GM21723 (cell line): ENCODE data around the gene ST8SIA6.
"Not testable (repeated sequence)": the region's sequence is repeated elsewhere in the genome, so short reads cannot be mapped to it uniquely, and the experiment has no call there.

ENCODE experiments used
- ATAC-seq: cut with Tn5 transposase; IDR thresholded peaks from one replicate; pipeline ENCODE4 v1.9.1; 2021; ENCODE audit warnings: mild to moderate bottlenecking, moderate library complexity; ENCODE audit not compliant: unreplicated experiment

ST8SIA6 gene

DNA sequence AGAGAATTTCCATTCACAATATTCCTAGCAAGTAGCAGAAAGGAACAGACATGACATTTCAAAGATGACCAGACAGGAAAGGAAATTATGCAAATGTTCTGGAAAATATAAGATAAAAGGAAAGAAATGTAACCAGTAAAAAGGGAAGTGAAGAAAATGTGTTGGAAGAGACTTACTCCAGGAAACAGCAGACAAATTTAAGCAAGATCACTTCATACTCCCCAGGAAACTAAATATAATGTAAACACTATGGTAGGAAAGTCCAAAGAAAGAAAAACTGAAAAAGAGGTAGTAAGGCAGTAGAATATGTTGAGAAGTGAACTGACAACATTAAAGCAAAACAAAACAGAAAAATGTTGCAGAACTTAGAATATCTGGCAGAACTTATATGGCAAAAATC is 6.4 kb upstream of the ST8SIA6 start:
- no peak for ATAC-seq

DNA sequence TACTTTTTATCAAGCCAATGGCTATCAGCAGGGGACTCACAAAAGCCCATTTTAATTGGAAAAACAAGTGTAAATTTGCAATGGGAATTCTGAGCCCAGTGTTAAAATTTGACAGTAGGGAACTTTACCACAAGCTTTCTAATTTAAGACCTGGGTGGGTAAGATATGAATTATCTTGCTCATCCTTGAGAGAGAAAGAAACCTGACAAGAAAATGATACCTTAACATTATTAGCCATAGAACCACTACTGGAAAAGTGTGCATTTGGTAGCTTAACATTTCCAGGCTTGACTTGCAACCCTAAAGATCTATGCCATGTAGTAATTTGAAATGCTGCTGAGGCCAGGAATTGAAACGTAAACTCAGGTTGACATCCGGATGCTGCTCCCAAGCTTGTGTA is 2.7 kb upstream of the ST8SIA6 start:
- no peak for ATAC-seq

DNA sequence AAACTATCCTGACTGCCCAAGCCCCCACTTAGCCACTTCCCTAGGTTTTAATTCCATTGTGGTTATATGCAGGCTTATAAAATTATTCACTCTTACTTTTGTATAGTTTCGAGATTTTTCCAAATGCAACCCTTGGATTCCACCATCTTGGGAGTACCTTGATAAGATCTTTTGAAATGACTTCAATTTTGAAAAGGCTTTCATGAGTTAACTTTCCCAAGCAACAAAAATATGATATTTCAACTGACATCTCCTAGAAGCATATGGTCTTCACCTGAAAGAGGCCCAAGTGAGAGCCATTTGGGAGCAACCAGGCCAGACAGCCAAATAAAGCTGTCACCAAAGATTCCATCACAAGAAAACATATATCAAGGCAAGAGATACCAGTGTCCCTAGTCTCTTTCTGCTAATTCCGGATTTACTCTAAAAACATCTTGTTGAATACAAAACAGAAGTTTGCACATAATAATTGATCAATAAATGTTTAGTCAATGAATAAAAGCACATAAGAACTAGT is 1.7 kb upstream of the ST8SIA6 start:
- ATAC-seq: no peak

DNA sequence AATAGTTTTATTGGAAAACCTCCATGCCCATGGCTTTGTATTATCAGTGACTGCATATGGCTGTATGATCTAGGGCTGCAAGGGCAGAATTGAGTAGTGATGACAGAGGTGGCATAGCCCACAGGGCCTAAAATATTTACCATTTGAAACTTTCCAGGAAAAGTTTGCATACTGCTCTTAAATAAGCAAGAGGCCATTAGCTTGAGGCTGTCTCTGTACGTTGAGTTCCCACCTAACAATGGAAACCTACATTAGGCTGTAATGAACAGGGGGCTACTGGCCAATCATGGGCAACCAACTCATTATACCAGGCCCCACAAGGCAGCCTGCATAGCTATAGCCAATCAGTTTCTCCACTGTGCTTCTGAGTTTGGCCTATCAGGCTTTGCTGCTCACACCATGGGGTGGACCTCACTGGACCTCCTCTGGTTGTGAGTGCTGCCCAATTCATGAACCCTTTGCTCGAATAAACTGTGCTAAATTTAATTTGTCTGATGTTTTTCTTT is 673 bp upstream of the ST8SIA6 start:
- no peak for ATAC-seq

DNA sequence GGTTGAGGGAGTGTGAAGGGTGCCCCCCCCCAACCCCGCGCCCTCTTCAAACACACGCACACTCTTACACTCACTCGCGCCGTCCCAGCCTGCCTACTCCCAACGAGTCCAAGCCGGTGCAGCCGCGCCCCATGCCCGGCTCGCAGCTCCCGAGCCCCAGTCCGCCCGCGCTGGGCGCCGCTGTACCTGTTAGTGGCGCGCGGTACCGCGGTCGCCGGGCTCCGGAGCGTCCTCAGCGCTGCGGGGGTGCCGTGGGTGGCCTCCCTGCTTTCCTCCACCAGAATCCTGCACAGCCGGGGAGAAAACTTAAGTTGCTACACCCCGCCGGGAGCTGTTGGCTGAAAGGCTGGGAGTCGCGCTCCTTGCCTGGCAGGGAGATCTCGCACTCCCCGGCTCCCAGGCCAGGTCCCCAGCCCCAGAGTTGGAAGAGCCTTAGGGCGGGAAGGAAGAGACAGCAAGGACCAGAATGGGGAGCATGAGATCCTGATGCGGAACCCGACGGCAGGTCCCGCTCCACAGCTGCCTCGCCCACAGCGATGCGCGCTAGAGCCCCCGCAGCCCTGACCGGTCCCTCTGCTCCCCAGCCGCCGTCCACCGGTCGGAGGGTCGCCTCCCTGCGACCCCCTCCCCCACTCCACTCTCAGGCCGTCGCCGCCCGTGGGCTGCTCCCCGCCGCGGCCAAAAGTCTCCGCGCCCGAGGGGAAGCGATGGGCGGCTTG is 863 bp downstream of the ST8SIA6 start:
- peak; percentile 49 for ATAC-seq

DNA sequence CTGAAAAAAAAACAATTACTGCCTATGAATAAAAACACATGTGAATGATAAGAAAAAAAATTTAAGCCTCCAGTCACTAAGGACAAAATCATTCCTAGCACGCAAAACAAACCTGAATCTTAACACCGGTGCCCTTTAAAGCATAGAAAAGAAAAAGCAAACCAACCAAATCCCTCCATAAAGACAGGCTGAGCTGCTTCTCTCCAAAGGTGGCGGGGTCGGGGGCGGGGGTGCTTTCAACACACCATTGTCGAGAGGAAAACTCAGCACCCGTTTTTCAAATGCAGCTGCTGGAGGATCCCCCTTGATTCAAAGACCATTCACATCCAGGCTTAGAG is 1.4 kb downstream of the ST8SIA6 start:
- no peak for ATAC-seq

DNA sequence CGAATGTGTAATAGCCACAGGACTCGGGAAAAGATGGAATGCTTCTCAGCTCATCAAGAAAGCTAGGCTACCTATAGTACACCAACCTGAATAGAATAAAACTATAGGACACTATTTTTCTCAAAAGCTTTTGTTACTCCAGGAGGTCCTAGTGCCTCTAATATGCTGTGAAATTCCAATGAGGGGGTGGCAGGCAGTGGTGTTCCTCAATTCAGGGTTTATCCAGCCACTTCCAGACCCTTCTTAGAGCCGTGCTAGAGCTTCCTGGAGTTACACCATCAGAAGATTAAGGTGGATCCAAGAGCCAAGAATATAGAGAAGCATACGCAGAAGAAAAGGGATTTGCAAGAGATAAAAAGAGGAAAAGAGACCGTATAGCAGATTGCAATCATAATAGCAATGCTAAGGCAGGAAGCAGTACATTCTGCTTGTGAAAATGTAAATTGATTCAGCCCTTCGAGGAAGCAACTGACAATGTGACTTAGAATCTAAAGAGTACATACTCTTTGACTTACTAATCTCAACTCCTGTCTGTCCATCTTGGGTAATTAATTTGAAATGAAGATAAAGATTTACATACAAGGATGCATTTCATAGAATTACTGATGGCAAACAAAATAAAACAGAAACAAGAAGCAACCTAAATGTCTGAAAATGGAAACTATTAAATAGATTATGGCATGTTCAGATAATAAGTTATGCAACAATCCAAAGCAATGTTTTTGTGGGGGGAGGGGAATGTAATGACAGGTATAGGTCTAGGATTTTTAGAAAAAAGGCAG is 2.1 kb downstream of the ST8SIA6 start:
- ATAC-seq: no peak

DNA sequence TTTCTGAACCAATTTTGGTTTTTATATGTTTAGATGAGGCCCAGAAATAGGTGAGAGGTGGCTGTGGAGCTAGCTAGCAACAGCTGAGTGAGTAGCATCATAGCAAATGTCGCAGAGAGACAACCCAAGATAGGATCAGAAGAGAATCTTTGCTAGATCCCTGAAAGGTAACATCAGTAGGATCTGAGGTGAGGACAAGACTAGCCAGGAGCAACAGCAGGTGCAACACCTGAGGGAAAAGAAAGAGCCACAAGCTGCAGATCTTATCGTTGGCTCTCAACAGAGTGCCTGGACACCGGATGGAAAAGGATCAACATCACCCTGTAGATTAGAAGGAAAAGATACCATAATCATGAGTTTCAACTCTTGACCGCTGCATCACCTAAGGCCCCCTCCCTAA is 4.4 kb downstream of the ST8SIA6 start:
- ATAC-seq: no peak

DNA sequence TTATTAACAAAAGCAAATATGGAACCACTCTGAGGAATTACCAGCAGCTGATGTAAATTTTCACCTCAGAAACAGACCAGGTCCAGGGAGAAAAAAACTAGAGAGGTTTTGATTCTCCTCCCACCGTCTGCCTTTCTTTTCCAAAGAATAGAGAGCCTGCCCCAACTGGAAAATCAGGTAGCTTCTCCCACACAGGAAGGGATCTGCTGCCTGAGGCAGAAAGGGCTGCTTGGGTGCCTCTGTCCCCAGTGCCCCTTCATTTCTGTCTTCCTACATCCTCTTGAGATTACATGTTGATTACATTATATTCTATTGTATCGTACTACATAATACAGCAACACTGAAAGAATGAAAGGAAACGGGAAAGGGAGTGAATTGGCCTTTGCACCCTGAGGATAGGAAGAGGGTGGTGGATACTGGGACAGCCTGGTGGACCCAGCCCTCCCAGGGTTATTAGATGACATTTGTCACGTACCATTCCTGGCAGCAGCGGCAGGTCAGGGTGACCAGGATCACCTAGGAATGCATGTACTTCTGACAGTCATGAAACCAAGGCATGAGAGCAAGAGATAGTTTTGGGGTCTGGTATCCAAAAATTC is 8.9 kb downstream of the ST8SIA6 start:
- no peak for ATAC-seq

DNA sequence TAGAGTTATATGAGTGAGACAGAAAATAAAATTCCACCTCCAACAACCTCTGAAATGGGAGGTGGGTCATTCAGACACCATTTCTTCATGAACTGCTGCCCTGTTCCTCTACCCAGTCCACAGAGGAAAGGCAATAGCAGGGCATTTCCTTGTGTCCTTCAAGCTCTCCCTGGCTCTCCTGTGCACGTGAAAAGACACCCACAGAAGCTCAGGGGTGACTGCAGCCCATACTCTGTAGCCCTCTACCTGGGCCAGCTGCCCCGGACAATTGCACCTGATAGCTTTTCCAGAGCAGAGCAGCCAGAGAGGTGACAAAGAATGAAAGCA is 10.0 kb downstream of the ST8SIA6 start:
- no peak for ATAC-seq

DNA sequence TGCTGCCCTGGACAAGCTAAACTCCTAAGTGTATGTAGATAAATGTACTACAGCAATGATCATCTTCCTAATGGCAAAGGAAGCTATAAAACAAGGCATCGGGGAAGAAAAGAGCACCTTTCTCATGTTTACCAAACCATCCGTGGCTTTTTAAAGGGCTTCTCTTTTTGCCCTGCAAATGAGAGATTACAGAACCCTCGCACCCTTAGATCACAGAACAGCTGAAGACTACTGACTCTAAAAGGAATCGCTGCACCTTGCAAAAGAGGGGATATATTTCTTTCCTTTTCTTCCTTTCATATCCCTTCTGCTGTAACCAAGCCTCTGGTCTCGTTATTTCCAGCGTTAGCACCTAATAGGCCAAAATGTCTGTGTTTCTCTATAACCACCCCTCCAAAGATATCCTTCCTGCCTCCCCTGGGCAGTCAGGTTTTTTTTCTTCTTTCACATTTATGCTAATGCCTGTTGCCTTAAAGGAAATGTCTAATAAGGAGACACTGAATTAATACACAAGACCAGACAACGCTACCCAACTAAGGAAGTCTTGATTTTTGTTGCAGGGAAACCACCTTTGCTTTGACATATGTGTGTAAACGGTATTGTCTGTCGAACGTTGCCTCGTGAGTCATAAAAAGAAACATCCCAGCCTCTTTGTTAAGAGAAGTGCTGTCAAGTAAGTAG is 10.5 kb downstream of the ST8SIA6 start:
- ATAC-seq: peak; percentile 96

DNA sequence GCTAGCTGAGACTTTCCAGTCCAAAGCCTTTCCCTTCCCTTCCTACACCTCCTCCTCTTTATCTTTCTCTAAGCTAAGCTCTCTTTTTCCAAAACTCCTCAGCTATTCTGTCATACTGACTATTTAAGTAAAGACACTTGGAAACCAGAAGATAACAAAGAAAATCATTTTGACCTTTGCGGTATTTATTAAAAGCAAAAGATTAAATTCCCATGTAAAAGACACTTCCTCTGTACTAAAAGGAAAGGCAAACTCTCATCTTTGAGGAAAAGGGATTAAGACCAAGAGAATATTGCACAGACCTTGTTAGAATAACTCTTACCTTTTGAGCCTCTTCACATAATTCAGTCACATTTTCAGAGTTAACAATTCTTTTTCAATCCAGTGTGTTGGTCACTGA is 15.8 kb downstream of the ST8SIA6 start:
- ATAC-seq: no peak

DNA sequence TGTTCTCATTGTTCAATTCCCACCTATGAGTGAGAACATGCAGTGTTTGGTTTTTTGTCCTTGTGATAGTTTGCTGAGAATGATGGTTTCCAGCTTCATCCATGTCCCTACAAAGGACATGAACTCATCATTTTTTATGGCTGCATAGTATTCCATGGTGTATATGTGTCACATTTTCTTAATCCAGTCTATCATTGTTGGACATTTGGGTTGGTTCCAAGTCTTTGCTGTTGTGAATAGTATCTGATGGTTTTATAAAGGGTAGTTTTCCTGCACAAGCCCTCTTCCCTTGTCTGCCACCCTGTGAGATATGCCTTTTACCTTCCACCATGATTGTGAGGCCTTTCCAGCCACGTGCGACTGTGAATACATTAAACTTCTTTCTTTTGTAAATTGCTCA is 17.8 kb downstream of the ST8SIA6 start:
- not testable (repeated sequence) for ATAC-seq

DNA sequence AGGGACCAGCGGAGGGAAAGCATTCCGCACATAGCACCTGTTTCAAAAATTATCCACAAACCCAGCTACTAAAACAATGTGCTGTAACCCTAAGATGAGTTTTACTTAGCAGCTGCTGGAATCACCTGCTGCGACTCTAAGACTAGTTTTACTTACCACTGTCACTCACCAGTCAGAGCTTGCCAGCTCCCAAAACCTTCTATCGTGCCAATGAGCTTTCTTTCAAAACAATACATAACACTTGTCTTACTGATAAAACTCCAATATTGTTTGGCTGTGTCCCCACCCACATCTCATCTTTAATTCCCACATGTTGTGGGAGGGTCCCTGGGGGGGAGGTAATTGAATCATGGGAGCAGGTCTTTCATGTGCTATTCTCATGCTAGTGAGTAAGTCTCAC is 18.4 kb downstream of the ST8SIA6 start:
- no peak for ATAC-seq

DNA sequence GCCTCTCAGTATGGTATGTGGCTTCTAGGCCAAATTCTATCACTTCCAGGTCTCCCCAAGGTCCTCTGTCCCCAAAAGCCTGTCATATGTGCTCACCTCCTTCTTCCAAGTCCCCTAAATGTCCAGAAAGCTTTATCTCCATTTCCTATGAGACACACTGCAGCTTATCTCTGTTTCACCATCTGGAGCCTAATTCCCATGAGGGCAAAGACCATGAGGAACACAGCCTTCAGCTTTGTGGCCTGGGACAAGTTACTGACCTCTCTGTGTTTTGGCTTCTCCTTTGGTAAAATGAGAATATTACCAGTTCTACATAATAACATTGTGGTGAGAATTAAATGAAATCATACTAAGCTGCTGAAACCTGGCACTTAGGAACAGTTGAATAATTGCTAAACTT is 19.2 kb downstream of the ST8SIA6 start:
- ATAC-seq: no peak

DNA sequence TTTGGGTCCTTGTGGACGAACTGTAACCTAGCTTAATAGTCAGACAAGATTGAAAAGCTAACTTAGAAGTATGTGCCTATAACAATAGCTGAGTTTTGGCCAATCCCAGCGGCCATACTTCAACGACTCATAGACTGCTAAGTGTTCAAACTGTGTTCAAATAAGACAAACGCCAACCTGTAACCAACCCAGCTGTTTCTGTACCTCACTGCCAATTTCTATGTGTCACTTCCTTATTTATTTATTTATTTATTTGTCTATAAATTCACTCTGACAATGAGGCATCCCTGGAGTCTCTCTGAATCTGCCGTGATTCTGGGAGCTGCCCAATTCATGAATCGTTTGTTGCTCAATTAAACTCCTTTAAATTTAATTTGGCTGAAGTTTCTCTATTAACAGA is 21.7 kb downstream of the ST8SIA6 start:
- ATAC-seq: no peak

DNA sequence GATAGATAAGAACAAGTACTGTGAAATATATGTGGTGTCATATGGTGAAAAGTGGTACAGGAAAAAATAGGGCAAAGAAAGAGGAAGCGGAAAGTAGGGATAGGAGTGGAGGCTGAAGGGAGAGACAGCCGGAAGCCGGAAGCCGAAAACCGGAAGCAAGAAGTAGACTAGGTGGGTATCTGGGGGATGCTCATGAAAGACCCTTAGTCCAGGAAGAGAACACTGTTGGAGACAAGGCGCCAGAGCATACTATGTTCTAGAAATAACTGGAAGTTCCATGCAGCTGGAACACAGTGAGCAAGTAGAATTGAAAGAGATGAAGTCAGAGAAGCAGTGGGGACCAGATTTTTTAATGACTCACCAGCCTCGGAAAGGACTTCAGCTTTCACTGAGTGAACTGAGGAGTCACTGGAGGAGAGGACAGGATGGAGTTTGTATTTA is 22.5 kb downstream of the ST8SIA6 start:
- no peak for ATAC-seq

DNA sequence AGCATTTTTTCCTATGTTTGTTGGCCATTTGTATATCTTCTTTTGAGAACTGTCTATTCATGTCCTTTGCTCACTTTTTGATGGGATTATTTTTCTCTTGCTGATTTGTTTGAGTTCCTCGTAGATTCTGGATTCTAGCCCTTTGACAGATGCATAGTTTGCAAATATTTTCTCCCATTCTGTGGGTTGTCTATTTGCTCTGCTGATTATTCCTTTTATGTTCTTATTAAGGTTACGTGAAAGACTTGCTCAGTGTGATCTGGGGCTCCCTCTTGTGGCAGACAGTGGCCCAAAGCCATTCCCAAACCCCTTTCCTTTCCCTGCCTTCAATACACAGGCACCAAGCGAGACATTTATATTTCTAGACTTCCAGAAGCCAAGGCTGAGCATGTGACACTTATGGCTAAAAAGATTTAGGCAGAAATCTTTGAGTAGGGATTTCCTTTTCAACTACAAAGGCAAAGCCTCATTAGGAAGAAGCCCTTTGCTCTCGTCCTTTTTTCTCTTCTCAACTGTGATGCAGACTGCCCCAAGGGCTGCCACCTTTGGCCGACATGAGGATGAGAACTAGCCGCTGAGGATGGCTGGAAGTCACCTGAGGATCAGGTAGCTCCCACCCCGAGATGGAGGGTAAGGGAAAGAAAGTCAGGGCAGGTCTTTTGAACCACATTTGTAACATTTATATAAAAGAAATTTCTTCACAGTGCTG is 23.6 kb downstream of the ST8SIA6 start:
- no peak for ATAC-seq

DNA sequence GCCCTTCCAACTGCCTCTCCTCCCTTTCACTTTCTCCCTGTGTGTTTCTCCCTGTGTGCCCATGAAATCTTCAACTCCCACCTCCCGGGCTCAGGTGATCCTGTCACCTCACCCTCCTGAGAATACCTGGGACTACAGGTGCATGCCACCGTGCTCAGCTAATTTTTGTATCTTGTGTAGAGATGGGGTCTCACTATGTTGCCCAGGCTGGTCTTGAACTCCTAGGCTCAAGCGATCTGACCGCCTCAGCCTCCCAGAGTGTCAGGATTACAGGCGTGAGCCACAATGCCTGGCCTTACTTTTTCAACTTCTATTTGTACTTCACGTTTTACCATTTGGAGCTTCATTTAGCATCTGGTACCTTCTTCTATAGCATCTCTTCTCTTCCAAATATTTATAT is 24.9 kb downstream of the ST8SIA6 start:
- no peak for ATAC-seq

DNA sequence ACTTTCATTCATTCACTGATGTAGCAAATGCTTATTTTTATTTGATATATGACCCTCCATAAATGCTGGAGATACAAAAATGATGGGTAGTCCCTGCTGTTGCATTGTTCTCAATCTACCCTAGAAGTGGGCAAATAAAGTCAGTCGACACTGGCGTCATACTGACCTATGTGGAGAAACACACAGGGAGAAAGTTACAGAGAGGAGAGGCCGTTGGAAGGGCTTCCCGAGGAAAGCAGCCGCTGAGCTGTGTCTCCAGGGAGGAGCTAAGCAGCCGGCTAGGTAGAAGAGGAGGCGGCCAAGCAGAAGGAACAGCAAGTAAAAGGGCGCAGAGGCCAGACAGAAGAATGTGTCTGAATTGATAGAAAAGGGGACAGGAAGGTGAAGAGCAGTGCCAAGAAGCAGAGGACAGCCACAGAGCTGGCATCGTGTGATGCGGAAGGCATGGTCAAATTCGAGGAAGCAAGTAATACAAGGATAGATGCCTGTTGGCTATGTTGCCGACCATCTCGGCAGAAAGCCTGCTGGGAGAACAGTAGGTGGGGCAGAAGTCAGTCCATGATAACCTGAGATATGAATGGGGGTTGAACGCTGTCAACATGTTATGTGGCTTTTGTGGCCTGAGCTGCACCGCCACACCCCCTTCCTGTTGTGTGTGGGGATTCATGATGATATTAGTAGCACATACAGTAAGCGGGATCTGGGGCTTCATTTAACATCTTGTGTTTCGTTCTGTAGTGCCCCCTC is 25.9 kb downstream of the ST8SIA6 start:
- peak; percentile 62 for ATAC-seq
